Neuron (in vitro differentiated cells): ENCODE results near the gene DSCAML1.

Source experiments
- H2AFZ ChIP-seq: one replicate; pipeline ENCODE4 v1.6.1; 2013; ENCODE audit warnings: low read depth, mild to moderate bottlenecking, inconsistent platforms, low read length, moderate library complexity
- H3K27me3 ChIP-seq: one replicate; pipeline ENCODE4 v1.6.1; 2013; ENCODE audit warnings: low read length; ENCODE audit not compliant: insufficient read depth
- H3K36me3 ChIP-seq: one replicate; pipeline ENCODE4 v1.6.1; 2013; ENCODE audit warnings: low read length; ENCODE audit not compliant: insufficient read depth
- H3K4me1 ChIP-seq: one replicate; pipeline ENCODE4 v1.6.1; 2013; ENCODE audit warnings: low read length; ENCODE audit not compliant: insufficient read depth
- H3K4me3 ChIP-seq: 2 replicates; pipeline ENCODE4 v1.5.1; 2013; ENCODE audit warnings: mild to moderate bottlenecking, low read length, moderate library complexity
- H3K9me3 ChIP-seq: one replicate; pipeline ENCODE4 v1.6.1; 2013; ENCODE audit warnings: low read length

The DSCAML1 gene

DNA sequence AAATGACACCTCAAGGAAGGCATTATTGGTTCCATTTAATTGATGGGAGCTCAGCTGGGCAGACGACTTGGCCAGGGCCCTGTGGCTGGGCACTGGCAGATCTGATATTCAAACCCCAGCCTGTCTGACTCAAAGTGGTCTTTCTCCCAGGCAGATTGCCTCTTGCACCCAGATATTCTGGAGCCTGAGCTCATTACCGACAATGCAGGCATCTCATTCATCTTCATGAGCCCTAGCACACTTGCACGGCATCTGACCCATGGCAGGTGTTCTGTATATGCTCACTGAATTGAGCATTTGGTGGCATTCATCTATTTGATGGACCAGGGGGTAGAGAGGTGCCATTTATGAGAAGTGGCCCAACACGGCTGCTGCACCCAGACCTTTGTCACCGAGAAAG lies 193.1 kb downstream of the DSCAML1 start:
- H3K27me3 ChIP-seq, result peaks cover 2% of the 10 kb centered on the region
- no peak overlapping the region for H2AFZ ChIP-seq
- no peak overlapping the region for H3K4me3 ChIP-seq
- H3K4me1 ChIP-seq, result peaks cover 25% of the 10 kb centered on the region
- no peaks in the 10 kb centered on the region for H3K9me3 ChIP-seq
- H3K36me3 ChIP-seq, result no peaks in the 10 kb centered on the region

DNA sequence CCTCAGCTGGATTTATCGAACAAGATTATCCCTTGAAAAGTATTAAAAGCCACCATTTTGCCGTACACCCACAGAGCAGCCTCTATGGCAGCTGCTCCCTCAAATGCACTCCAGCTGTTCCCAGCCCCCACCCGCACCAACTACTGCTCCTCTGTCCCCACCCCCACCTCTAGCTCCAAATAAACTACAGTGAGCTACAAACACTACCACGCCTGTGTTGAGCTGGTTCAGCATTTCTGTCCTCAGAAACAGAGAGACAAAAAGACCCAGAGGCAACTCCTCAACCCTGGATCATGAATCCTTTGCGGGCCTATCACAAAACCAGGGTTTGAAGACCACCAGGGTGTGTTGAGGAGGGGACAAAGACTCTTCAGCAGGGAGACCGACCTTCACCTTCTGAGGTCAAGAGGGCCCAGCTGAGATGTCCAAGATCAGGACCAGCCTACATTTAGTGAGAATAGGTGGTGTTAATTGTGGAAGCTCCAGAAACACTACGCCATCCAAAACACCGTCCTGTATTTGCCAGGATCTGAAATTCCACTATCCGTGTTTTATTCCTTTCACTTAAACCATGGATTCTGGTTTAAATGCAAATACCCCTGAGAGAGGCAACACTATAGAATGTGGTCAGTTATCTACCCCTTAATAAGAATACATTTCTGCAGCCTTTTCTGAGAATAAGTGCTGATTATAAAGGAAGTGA lies 195.9 kb downstream of the DSCAML1 start:
- Histone ChIP-seq H3K4me1 (peaks cover 25% of the 10 kb centered on the region), H3K36me3 (no peaks in the 10 kb centered on the region), H2AFZ (no peak overlapping the region), H3K4me3 (no peak overlapping the region), H3K27me3 (no peaks in the 10 kb centered on the region), H3K9me3 (no peaks in the 10 kb centered on the region)

GRCh38 chr11:117600234-117600783 lies 196.7 kb downstream of the DSCAML1 start:
- Histone ChIP-seq H3K4me3 (no peak overlapping the region), H3K4me1 (peaks cover 25% of the 10 kb centered on the region), H3K36me3 (no peaks in the 10 kb centered on the region), H3K27me3 (no peaks in the 10 kb centered on the region), H2AFZ (no peak overlapping the region), H3K9me3 (no peaks in the 10 kb centered on the region)

- Histone ChIP-seq H3K27me3 (no peaks in the 10 kb centered on the region), H3K9me3 (no peaks in the 10 kb centered on the region), H2AFZ (no peak overlapping the region), H3K4me3 (no peak overlapping the region), H3K36me3 (no peaks in the 10 kb centered on the region), H3K4me1 (peaks cover 24% of the 10 kb centered on the region)
Observed at GRCh38 chr11:117597071-117597470, 199.9 kb downstream of the DSCAML1 start.

DNA sequence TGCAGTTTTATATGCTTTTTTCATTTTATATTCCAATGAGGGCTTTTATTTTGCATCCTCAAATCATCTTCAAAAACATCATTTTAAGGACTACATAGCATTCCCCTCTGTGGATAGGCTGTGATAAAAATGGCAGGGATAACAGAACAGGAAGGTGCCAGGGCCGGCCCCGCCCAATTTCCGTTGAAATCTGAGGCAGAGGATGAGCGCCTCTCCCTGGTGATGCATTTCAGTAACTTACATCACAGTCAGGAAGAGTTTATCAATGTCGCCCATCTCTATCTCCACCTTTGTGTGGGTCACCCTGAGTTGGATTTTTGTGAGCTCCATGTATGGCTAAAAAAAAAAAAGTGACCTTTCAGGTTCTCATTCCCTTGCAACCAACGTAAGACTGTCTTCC lies 201.6 kb downstream of the DSCAML1 start:
- H3K36me3 ChIP-seq, result no peaks in the 10 kb centered on the region
- no peak overlapping the region for H2AFZ ChIP-seq
- peaks cover 10% of the 10 kb centered on the region for H3K4me1 ChIP-seq
- H3K4me3 ChIP-seq, result no peak overlapping the region
- peaks cover 1% of the 10 kb centered on the region for H3K27me3 ChIP-seq
- H3K9me3 ChIP-seq, result no peaks in the 10 kb centered on the region

DNA sequence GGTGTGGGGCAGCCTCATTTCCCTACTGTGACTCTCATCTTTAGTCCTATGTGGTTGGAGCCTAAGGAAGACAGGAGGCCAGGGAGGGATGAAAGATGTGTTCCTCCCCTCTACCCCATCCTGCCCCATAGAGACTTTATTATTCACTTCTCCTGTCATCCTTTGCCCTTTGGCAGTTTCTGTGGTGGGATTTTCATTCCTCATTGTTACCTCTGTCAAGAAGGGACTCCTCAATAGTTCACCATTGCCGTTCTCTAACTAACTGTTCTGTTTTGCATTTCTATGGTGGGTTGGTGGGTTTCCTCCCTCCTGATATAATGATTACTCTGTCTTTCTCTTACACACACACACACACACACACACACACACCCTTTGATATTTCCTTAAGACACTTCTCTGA lies 202.3 kb downstream of the DSCAML1 start:
- no peaks in the 10 kb centered on the region for H3K36me3 ChIP-seq
- no peak overlapping the region for H2AFZ ChIP-seq
- H3K27me3 ChIP-seq, result peaks cover 3% of the 10 kb centered on the region
- H3K4me3 ChIP-seq, result no peak overlapping the region
- H3K9me3 ChIP-seq, result no peaks in the 10 kb centered on the region
- H3K4me1 ChIP-seq, result peaks cover 7% of the 10 kb centered on the region

GRCh38 chr11:117593065-117593464 lies 204.0 kb downstream of the DSCAML1 start:
- no peaks in the 10 kb centered on the region for H3K9me3 ChIP-seq
- H3K36me3 ChIP-seq, result no peaks in the 10 kb centered on the region
- no peak overlapping the region for H3K4me3 ChIP-seq
- H3K4me1 ChIP-seq, result peaks cover 13% of the 10 kb centered on the region
- H3K27me3 ChIP-seq, result peaks cover 3% of the 10 kb centered on the region
- no peak overlapping the region for H2AFZ ChIP-seq

DNA sequence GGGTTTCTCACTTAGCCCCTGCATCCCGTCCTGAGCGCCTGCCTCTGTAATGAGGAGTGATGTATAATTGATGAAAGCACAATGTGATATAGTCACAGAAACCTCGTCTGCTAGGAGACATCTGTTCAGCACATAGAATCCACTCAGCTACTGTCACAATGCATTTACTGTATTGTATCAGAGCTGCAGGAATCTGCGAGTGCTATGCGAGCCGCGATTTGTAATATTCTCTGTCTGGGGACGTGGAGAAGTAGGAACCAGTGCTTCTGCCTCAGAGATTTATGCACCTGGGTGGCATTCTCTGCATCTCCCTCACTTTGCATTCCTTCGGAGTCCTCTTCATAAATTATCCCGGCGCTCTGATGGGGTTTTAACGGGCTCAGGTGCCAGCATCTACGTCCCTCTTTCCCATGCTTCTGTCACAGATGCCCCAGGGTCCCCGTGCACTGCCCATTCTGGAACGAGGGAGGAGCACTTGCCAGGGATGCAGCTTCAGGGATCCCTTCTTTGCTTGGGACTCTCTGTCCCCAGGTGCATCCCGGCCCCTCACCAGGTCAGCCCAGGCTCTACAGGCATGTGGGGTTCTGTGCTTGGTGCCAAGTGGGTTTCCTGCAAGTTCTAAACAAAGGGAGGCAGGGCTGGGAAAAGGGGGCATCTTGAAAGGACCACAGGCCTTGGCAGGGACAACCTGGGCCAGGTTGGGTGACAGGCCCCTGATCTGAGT lies 205.5 kb downstream of the DSCAML1 start:
- no peak overlapping the region for H3K4me3 ChIP-seq
- H2AFZ ChIP-seq, result no peak overlapping the region
- peaks cover 13% of the 10 kb centered on the region for H3K4me1 ChIP-seq
- H3K9me3 ChIP-seq, result no peaks in the 10 kb centered on the region
- H3K36me3 ChIP-seq, result no peaks in the 10 kb centered on the region
- H3K27me3 ChIP-seq, result peaks cover 3% of the 10 kb centered on the region

DNA sequence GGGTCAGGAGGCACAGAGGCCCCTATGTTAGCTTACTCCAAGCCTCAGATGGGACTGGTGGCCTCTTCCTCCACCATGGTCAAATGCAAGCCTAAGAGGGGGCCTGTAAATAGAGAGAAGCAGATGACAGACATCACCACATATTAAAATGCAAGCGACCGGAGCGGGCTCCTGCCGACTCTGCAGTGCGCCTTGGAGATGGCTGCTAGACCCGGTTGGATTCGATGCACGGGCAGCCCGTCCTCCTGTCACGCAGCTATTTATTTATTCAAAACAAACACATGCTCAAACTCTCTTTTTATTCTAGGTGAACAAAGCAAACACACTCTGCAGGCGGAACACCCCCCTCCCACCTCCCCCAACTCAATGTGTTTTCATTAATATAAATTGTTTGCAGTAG lies 208.0 kb downstream of the DSCAML1 start:
- no peak overlapping the region for H2AFZ ChIP-seq
- peaks cover 15% of the 10 kb centered on the region for H3K4me1 ChIP-seq
- no peaks in the 10 kb centered on the region for H3K9me3 ChIP-seq
- H3K4me3 ChIP-seq, result no peak overlapping the region
- peaks cover 3% of the 10 kb centered on the region for H3K27me3 ChIP-seq
- no peaks in the 10 kb centered on the region for H3K36me3 ChIP-seq

- H3K27me3 ChIP-seq, result peaks cover 3% of the 10 kb centered on the region
- H2AFZ ChIP-seq, result no peak overlapping the region
Observed at GRCh38 chr11:117588166-117588810, 208.7 kb downstream of the DSCAML1 start.

GRCh38 chr11:117587416-117587815 lies 209.6 kb downstream of the DSCAML1 start:
- Histone ChIP-seq H3K36me3 (no peaks in the 10 kb centered on the region), H3K27me3 (peaks cover 3% of the 10 kb centered on the region), H3K4me3 (no peak overlapping the region), H3K9me3 (no peaks in the 10 kb centered on the region), H2AFZ (no peak overlapping the region), H3K4me1 (peaks cover 26% of the 10 kb centered on the region)

More at GRCh38 chr11:117588166-117588810, 208.7 kb downstream of the DSCAML1 start:
- Histone ChIP-seq H3K36me3 (no peaks in the 10 kb centered on the region), H3K4me3 (no peak overlapping the region), H3K4me1 (peaks cover 22% of the 10 kb centered on the region), H3K9me3 (no peaks in the 10 kb centered on the region)

DNA sequence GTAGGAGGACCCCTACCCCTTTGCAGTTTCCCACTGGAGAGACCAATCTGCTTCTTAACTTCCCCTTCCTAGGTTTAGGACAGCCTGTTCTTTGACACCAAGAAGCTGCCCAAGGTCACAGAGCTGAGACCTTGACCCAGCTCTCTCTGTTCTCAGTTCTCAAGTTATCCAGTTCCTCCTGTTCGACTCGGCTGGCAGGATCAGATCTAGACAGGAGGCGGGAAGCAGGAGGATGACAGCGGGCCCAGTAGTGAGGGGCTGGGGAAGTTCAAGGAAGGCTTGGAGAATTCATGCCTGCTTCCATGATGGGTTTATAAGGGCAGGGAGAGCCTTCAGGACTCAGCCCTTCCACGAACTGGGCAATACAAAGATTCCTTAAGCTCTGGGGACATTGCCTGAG lies 210.6 kb downstream of the DSCAML1 start:
- no peaks in the 10 kb centered on the region for H3K36me3 ChIP-seq
- H3K4me1 ChIP-seq, result peaks cover 26% of the 10 kb centered on the region
- H3K4me3 ChIP-seq, result no peak overlapping the region
- H2AFZ ChIP-seq, result no peak overlapping the region
- no peaks in the 10 kb centered on the region for H3K9me3 ChIP-seq
- peaks cover 3% of the 10 kb centered on the region for H3K27me3 ChIP-seq

- no peak overlapping the region for H3K4me3 ChIP-seq
- H3K9me3 ChIP-seq, result no peaks in the 10 kb centered on the region
- H3K27me3 ChIP-seq, result peaks cover 3% of the 10 kb centered on the region
- no peaks in the 10 kb centered on the region for H3K36me3 ChIP-seq
- H3K4me1 ChIP-seq, result peaks cover 26% of the 10 kb centered on the region
- H2AFZ ChIP-seq, result no peak overlapping the region
Observed at GRCh38 chr11:117585631-117586030, 211.4 kb downstream of the DSCAML1 start.
